ENCODE measurements around the gene NOVA2. TPM values are rescaled to one million over a fixed set of nuclear protein-coding genes. Genes with fewer than 3 reads are reported as not detected.
A peak's percentile ranks its signal among the peaks of the same experiment; 100 is the strongest.

The NOVA2 gene
- total and polyA plus RNA-seq, 9 of the 15 experiments (the other 6 are each of a cell fraction or from before 2014, with no cell fraction given), result not detected

GRCh38 chr19:45952686-45953505, 20.8 kb downstream of the NOVA2 start (continued):
- no peak for TF ChIP-seq ZNF277 (CRISPR knock-in tag; IDR thresholded peaks at IDR 0.05; ENCODE audit: borderline replicate concordance)
- TF ChIP-seq SNIP1 (IDR thresholded peaks at IDR 0.05; ENCODE audit: low read depth), result no peak
- TF ChIP-seq MTA3 (IDR thresholded peaks at IDR 0.05; ENCODE audit: borderline replicate concordance), result no peak
- TF ChIP-seq RBM15 (IDR thresholded peaks at IDR 0.05; ENCODE audit: insufficient read depth, low read length), result no peak
- no peak for TF ChIP-seq HEY1 (CRISPR knock-in tag; IDR thresholded peaks at IDR 0.05; ENCODE audit: borderline replicate concordance)
- no peak for TF ChIP-seq THRAP3 (IDR thresholded peaks at IDR 0.05; ENCODE audit: borderline replicate concordance)
- TF ChIP-seq GTF2B (IDR thresholded peaks at IDR 0.05; ENCODE audit: extremely low read depth, insufficient read length), result no peak
- TF ChIP-seq PHB2 (IDR thresholded peaks at IDR 0.05; ENCODE audit: low read depth), result no peak
- TF ChIP-seq ZBTB12 (CRISPR knock-in tag; IDR thresholded peaks at IDR 0.05), result no peak
- TF ChIP-seq OTX1 (CRISPR knock-in tag; IDR thresholded peaks at IDR 0.05), result no peak
- TF ChIP-seq PATZ1 (CRISPR knock-in tag; IDR thresholded peaks at IDR 0.05; ENCODE audit: borderline replicate concordance), result no peak
- no peak for TF ChIP-seq POLR2B (IDR thresholded peaks at IDR 0.05; ENCODE audit: low read depth, partially characterized antibody)
- TF ChIP-seq ZNF41 (CRISPR knock-in tag; conservative IDR thresholded peaks at IDR 0.05), result no peak
- TF ChIP-seq SAFB (IDR thresholded peaks at IDR 0.05; ENCODE audit: borderline replicate concordance, low read depth, low read length), result no peak
- no peak for TF ChIP-seq SP2 (IDR thresholded peaks at IDR 0.05; ENCODE audit: extremely low read depth, low read depth, low read length, poor library complexity, severe bottlenecking)
- no peak for TF ChIP-seq NR0B1 (IDR thresholded peaks at IDR 0.05; ENCODE audit: partially characterized antibody)
- TF ChIP-seq RAD21 (CRISPR knock-in tag; conservative IDR thresholded peaks at IDR 0.05 in 1 of 2, IDR thresholded peaks at IDR 0.05 in 1 of 2), result no peak
- TF ChIP-seq MTF1 (CRISPR knock-in tag; IDR thresholded peaks at IDR 0.05; ENCODE audit: borderline replicate concordance), result no peak
- no peak for TF ChIP-seq CREB1 (IDR thresholded peaks at IDR 0.05)
- TF ChIP-seq CREB1 (CRISPR knock-in tag; IDR thresholded peaks at IDR 0.05), result peak; percentile 45
